Limb (tissue), 2 donors: ENCODE results near the gene PTGIR.

Experiments used
- DNase-seq, 2 donors: peaks; one replicate each; pipeline ENCODE4 v3.0.0-alpha.2; 2016; ENCODE audit errors: extremely low spot score in 2 of 2

Gene PTGIR, protein sequence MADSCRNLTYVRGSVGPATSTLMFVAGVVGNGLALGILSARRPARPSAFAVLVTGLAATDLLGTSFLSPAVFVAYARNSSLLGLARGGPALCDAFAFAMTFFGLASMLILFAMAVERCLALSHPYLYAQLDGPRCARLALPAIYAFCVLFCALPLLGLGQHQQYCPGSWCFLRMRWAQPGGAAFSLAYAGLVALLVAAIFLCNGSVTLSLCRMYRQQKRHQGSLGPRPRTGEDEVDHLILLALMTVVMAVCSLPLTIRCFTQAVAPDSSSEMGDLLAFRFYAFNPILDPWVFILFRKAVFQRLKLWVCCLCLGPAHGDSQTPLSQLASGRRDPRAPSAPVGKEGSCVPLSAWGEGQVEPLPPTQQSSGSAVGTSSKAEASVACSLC

GRCh38 chr19:46624958-46625661 lies at the start of gene PTGIR:
Gene PTGIR (minus strand): TSS chr19:46625089. CDS start chr19:46624225, 864 bp downstream.
- peak in 1 of 2 donors; percentile 70 for DNase-seq

- no peak for DNase-seq
These were observed 45.9 kb upstream of the PTGIR start for GRCh38 chr19:46670813-46671212.

- DNase-seq, result no peak
These were observed 43.8 kb upstream of the PTGIR start for GRCh38 chr19:46668662-46669061.

GRCh38 chr19:46665072-46665471 lies 40.2 kb upstream of the PTGIR start:
- no peak for DNase-seq

- peak; percentile 89 to 93 for DNase-seq
These were observed 37.1 kb upstream of the PTGIR start for GRCh38 chr19:46661735-46662592.

DNA sequence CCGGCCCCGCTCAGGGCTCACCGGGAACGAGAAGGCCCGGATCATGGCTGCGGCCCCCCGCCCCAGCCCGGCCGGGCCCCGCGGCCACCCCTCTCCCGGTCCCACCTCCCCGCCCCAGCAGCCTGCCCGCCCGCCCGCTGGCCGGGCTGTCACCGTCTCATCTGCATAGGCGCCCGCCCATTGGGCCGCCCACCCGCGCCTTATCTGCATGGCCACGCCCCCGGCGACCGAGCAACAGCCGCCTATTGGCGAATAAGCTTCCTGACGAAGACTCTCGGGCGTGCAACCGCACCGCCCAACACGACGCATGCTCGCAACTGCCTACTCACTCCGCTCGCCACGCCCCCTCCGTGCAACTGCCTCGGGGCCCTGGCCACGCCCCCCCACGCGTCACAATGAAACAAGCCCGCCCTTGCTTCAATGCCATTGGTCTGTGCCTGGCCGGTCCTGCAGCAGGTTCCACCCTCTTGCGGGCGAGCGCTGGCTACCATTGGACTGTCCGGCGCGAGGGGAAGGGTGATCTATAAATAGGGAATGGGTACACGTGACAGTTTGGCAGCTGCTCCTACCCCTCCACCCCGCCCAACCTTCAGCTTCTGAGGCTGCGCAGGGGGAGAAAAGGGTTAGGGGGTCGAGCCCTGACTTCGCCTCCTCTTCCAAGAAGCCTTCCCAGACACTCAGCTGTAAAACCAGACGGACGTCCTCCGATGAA lies 36.3 kb upstream of the PTGIR start, which contains the start of gene DACT3:
DACT3 (minus strand) TSS at position 163 of the 712 bp plus-strand sequence; CDS start at position 45, 118 bp downstream.
- peak; percentile 100 for DNase-seq

GRCh38 chr19:46660551-46661019 lies 35.7 kb upstream of the PTGIR start:
- DNase-seq, result no peak

DNA sequence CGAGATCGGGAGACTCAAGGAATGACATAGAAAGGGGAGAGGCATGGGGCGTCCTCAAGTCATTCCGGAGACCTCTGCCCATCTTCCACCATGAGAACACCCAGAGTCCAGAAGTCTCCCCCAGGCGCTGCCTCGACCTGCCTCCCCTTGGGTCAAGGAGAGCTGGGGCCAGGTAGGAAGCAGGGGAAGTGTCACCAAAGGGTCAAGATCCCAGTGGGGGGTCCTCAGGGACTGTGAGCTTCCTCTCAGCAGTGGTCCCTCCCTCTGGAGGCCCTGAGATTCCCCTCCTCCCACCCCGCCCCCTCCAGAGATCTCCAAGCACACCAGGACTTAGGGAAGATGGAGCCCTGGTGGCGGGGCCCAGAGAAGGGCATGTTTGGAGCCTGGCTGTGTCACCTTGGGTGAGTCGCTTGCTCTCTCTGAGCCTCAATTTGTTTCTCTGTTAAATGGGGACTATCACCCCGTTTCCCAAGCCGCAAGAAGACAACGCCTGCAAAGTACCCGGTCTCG lies 35.2 kb upstream of the PTGIR start:
- DNase-seq, result peak; percentile 27 to 74

DNA sequence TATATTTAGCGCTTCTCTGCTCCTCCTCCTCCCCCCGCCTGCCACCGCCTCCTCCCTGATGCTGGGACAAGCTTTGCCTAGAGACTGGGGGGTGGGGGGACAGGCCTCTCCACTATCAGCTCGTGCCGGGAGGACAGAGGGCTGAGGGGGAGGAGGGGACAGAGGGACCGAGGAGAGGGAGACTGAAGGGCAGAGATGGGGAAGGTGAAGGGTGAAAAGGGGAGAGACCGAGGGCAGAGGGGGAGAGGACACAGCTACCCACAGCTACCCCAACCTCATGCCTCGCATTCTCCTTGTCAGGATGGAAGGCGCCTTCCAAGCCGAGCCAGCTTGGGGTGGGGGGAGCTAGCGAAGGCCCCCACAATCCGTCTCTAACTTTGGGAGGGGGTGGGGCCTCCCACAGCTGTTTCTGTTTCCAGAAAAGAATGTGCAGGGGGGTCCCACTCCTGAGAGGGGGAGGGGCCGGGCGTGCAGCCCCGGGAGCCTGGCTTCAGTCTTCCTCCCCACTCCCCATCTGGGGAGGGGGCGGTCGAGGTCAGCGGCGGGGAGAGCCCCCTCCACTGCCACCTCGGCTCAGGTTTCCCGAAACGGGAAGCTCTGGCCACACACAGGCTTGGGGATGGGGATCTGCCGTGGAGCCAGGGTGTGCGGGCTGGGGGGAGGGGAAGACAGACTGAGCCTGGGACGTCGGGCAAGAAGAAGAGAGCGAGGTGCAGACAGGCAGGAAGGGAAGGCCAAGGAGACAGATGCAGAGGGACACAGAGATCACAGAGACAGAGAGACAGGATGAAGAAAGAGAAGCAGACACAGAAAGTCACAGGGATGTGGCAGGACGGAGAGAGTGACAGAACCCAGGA lies 34.5 kb upstream of the PTGIR start:
- DNase-seq, result peak; percentile 45 to 81

- DNase-seq, result no peak
These were observed 31.7 kb upstream of the PTGIR start for GRCh38 chr19:46656541-46656940.

DNA sequence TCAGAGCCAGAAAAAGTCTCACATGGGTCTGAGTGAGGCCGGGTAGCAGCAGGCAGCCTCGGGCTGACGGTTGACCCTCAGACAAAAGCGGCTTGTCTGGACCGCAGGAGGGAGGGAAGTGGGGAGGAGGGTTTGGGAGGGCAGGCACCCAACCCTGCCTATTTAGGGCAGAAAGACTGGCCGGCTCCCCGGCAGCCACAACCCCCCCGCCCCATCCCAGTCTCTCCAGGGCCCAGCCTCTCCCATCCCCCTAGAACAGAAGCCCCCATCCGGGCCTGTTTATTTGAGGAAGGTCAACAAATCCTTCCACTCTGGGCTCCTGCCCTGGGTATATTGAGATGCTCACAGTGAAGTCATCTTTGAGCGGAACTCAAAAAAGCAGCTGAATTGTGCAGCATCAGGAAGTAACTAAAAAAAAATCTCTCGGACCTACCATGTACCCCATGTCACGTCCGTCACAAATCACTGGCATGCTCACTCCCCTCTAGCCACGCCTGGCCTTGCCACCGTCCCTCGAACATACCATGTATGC lies 29.8 kb upstream of the PTGIR start:
- DNase-seq, result peak in 1 of 2 donors; percentile 61

- DNase-seq, result no peak
These were observed 25.6 kb upstream of the PTGIR start for GRCh38 chr19:46650445-46650844.

DNA sequence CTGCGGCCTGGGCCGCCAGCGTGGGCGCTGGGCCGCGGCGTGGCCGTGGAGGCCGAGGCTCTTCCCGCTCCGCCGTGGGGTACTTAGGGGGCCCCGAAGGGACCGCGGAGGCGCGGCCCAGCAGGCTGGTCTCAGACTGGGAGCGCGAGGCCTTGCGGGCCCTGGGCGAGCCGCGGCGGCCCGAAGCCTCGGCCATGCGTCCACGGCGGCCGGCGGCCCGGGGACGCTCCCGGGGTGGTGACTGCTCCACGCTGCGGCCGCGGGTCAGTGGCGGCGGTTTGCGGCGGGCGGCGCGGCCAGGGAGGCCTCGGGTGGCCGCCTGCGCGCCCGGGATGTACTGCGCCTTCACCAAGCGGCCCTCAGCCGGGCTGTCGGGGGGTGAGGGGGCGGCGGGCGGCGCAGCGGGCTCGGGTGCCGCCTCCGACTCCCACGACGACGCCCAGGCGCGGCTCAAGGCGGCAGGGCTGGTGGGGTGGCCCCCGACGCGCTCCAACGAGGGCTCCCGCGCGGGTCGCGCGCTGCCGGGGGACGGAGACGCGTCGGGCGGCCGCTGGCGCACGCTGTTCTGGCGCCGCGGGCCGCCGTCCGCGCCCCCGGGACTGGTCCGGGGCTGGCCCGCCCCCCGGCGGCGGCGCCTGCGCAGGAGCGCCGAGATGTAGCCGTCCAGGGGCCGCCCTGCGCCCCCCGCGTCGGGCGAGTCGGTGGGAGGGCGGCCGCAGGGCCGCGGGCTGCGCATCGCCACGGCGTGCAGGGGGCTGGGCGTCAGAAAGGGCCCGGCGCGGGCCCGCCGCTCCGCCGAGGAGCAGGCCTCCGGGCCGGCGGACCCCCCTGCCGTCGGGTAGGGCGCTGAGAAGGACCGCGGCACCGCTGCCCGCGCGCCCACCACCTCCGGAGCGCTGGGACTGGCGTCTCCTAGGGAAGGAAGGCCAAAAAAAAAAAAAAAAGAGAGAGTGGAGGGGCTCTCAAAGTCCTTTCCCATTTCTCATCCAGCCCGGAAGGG lies 24.4 kb upstream of the PTGIR start:
- DNase-seq, result no peak

DNA sequence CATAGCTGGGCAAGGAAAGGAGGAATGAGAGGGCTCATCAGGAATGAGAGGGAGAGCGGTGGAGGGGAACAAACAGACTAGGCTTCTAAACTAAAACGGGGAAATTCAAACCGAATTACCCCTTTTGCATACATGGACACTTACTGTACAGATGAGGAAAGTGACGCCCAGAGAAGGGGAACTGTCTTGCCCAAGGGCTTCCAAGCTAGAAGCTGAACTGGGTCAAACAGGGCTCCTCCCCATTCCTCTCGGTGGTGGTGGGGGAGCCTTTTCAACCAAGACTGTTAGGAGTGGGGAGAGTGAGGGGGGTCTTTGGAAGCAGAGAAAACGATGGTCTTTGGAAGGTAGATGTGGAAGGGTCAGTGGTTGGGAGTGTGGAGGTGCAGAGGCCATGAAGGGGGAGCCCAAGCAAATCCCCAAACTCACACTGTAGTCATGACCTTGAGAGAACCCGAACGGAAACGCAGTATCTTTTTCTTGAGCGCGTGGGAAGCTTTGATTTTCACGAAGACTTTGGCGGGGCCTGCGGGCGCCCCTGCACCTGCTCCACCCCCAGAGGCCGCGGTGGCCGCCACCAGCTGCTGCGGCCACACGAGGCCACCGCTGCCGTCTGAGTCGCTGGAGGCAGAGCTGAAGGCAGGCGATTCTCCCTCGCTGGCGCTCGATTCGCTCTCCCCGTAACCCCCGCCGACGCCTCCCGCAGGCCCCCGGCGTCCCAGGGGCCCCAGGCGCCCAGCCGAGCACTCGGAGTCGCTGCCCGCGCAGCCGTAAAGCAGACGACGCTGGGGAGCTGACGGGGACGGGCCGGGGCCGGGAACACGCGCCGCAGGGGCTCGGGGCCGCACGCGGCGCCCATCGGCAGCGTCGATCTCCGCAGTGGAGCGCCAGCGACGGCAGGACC lies 23.4 kb upstream of the PTGIR start:
- no peak for DNase-seq

DNA sequence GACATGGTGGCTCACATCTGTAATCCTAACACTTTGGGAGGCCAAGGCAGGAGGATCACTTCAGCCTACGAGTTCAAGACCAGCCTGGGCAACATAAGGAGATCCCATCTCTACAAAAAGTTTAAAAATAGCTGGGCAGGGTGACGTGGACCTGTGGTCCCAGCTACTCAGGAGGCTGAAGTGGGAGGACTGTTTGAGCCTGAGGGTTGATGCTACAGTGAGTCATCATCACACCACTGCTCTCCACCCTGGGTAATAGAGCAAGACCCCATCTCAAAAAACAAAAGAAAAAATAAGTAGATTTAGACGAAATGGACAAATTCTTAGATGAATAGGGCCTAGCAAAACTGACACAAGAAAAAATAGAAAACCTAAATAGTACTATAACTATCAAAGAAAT lies 21.5 kb upstream of the PTGIR start:
- DNase-seq, result no peak

DNA sequence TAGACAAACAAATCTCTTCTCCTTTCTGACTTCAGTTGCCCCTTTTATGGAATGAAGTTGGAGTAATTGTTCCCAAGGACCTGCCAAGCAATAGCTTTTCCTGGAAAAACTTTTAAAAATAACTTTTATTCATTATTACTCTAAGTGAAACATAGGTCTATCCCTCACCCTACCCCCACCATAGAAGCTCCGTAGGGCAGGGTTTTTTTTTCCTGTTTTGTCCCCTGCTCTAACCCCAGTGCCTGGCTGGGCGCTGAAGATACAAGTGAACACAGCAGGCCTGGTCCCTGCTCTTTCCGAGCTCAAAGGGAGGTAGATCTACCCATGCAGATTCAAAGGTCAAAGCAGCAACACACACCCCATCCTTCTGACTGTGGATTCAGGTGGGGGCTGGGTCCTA lies 19.8 kb upstream of the PTGIR start:
- DNase-seq, result no peak

- DNase-seq, result no peak
These were observed 15.8 kb upstream of the PTGIR start for GRCh38 chr19:46640656-46641055.
